ENCODE results near the gene GPR31. TPM values are rescaled to one million over a fixed set of nuclear protein-coding genes. Genes with fewer than 3 reads are reported as not detected.

The GPR31 gene
- total RNA-seq, 1 experiment from 2014 or later, result not detected

- no peaks in the 10 kb centered on the region for H3K79me2 ChIP-seq (ENCODE audit: insufficient read depth, low read length)
- H3K23me2 ChIP-seq (ENCODE audit: insufficient read length, low read depth, low read length, poor library complexity, severe bottlenecking), result no peaks in the 10 kb centered on the region
- H3K79me1 ChIP-seq (ENCODE audit: insufficient read depth, low read depth, low read length, poor library complexity, severe bottlenecking), result no peaks in the 10 kb centered on the region
- H2BK120ac ChIP-seq (ENCODE audit: low read depth, low read length, poor library complexity, severe bottlenecking), result no peak overlapping the region
- no peak overlapping the region for H2AFZ ChIP-seq (ENCODE audit: low read length)
- Mint-ChIP-seq H3K9me3 (peaks cover 5 to 6% of the 10 kb centered on the region in 2 experiments; a peak in 4 of 5 replicates), H3K27me3 (ENCODE audit: low read depth) (peaks cover 9% of the 10 kb centered on the region), H3K4me1 (peaks cover 20 to 36% of the 10 kb centered on the region in 2 experiments), H3K36me3 (ENCODE audit: insufficient read depth in 1 of 3, low read depth in 3 of 3) (peaks cover 0 to 13% (median 9%) of the 10 kb centered on the region in 3 experiments; a peak in 5 of 7 replicates), H3K27ac (no peak overlapping the region), H3K4me3 (no peak overlapping the region; a peak in 1 of 5 replicates)
- no peak overlapping the region for H2BK20ac ChIP-seq (ENCODE audit: low read depth, low read length, poor library complexity, severe bottlenecking)
- H3K9me3 ChIP-seq (ENCODE audit: control insufficient read depth, low read depth, low read length), result no peaks in the 10 kb centered on the region
- no peaks in the 10 kb centered on the region for H4K20me1 ChIP-seq (ENCODE audit: control insufficient read depth, insufficient read depth, insufficient read length)
- no peak for DNase-seq
- no peak overlapping the region for H2BK15ac ChIP-seq (ENCODE audit: low read depth, low read length)
- no peak overlapping the region for H3K18ac ChIP-seq (ENCODE audit: insufficient read length, low read depth, low read length)
- no peak overlapping the region for H3K27ac ChIP-seq (ENCODE audit: insufficient read length, low read depth, low read length)
- H4K5ac ChIP-seq (ENCODE audit: insufficient read length, low read depth, low read length), result no peak overlapping the region
- no peak overlapping the region for H3K56ac ChIP-seq (ENCODE audit: insufficient read length, low read depth, low read length)
- TF ChIP-seq CTCF (conservative IDR thresholded peaks at IDR 0.05), result no peak
- H2BK12ac ChIP-seq (ENCODE audit: insufficient read length, low read depth, low read length), result no peak overlapping the region
- no peak overlapping the region for H2AK5ac ChIP-seq (ENCODE audit: insufficient read length, low read length)
- peaks cover 13% of the 10 kb centered on the region for H3K4me1 ChIP-seq (ENCODE audit: insufficient read depth, low read length)
- H4K91ac ChIP-seq (ENCODE audit: insufficient read length, low read depth, low read length), result no peak overlapping the region
- no peak overlapping the region for H3K23ac ChIP-seq (ENCODE audit: insufficient read length, low read depth, low read length)
- no peak overlapping the region for H3K4ac ChIP-seq (ENCODE audit: low read depth, low read length)
- no peaks in the 10 kb centered on the region; the same call in 1 of the 2 replicates for H3K27me3 ChIP-seq (ENCODE audit: insufficient read depth, low read length)
- no peak overlapping the region for H3K9ac ChIP-seq (ENCODE audit: extremely low read depth, insufficient read length, low read length)
- no CpG with 5 or more reads among the region's 9 CpGs for WGBS (ENCODE audit: extremely low coverage, insufficient read length, low lambda C conversion rate)
- H3K4me2 ChIP-seq (ENCODE audit: insufficient read depth, insufficient read length, low read length), result no peak overlapping the region
- H3T11ph ChIP-seq (ENCODE audit: low read length), result no peak overlapping the region
- no peak overlapping the region for H3K14ac ChIP-seq (ENCODE audit: insufficient read depth, low read length)
- H4K8ac ChIP-seq (replicated peaks; ENCODE audit: insufficient read length, low read depth, low read length), result no peak overlapping the region
- H2BK5ac ChIP-seq (ENCODE audit: insufficient read length, low read length), result no peak overlapping the region
Measured at GRCh38 chr6:167152862-167153261, 4.9 kb downstream of the GPR31 start.

Data from H9 (cell line).